Osteocyte (in vitro differentiated cells): ENCODE data around the gene CAMK1G. TPM values are rescaled to one million over a fixed set of nuclear protein-coding genes. Genes with fewer than 3 reads are reported as not detected.

Experiments
- DNase-seq: peaks from one replicate; pipeline ENCODE4 v3.0.0; 2021; ENCODE audit warnings: mixed read lengths; ENCODE audit not compliant: unreplicated experiment; ENCODE audit errors: extremely low spot score
- H3K27ac Mint-ChIP-seq: one replicate; pipeline ENCODE4 v1.8.0; 2021; ENCODE audit warnings: mild to moderate bottlenecking, mixed read lengths; ENCODE audit not compliant: unreplicated experiment
- H3K27me3 Mint-ChIP-seq: one replicate; pipeline ENCODE4 v1.8.0; 2021; ENCODE audit warnings: mixed read lengths; ENCODE audit not compliant: unreplicated experiment
- H3K36me3 Mint-ChIP-seq: one replicate; pipeline ENCODE4 v1.8.0; 2021; ENCODE audit warnings: mixed read lengths; ENCODE audit not compliant: unreplicated experiment
- H3K4me1 Mint-ChIP-seq: one replicate; pipeline ENCODE4 v1.8.0; 2021; ENCODE audit warnings: mixed read lengths; ENCODE audit not compliant: unreplicated experiment
- H3K4me3 Mint-ChIP-seq: one replicate; pipeline ENCODE4 v1.8.0; 2021; ENCODE audit warnings: mild to moderate bottlenecking, moderate library complexity, mixed read lengths; ENCODE audit not compliant: unreplicated experiment
- H3K9me3 Mint-ChIP-seq: one replicate; pipeline ENCODE4 v1.8.0; 2021; ENCODE audit warnings: mixed read lengths; ENCODE audit not compliant: unreplicated experiment
- CTCF ChIP-seq: fragments of 200-600 bp; sonication (generic); IDR thresholded peaks from 2 replicates; pipeline ENCODE4 v1.5.0; 2021; ENCODE audit warnings: antibody characterized with exemption, mild to moderate bottlenecking, moderate library complexity
- total RNA-seq: library from RNA; stranded (reverse); gene quantifications from 2 replicates; pipeline ENCODE4 v1.2.1, GENCODE V29; 2021

CAMK1G gene
- total RNA-seq, 1 donor from 2014 or later: not detected

- DNase-seq: peak; percentile 89
- TF ChIP-seq CTCF: peak; percentile 93
- Mint-ChIP-seq H3K4me1 (peaks cover 2% of the 10 kb centered on the region), H3K36me3 (no peaks in the 10 kb centered on the region), H3K27ac (no peak overlapping the region), H3K9me3 (no peaks in the 10 kb centered on the region), H3K4me3 (no peak overlapping the region), H3K27me3 (peaks cover 37% of the 10 kb centered on the region)
These were observed 6.9 kb upstream of the CAMK1G start for GRCh38 chr1:209576392-209577197.

GRCh38 chr1:209577346-209577745 is 6.2 kb upstream of the CAMK1G start:
- Mint-ChIP-seq H3K27ac (no peak overlapping the region), H3K4me1 (peaks cover 2% of the 10 kb centered on the region), H3K36me3 (no peaks in the 10 kb centered on the region), H3K9me3 (no peaks in the 10 kb centered on the region), H3K27me3 (peaks cover 33% of the 10 kb centered on the region), H3K4me3 (no peak overlapping the region)
- DNase-seq: no peak
- TF ChIP-seq CTCF: no peak

GRCh38 chr1:209580577-209580976 is 2.9 kb upstream of the CAMK1G start:
- Mint-ChIP-seq H3K27ac (no peak overlapping the region), H3K9me3 (no peaks in the 10 kb centered on the region), H3K36me3 (no peaks in the 10 kb centered on the region), H3K27me3 (peaks cover 13% of the 10 kb centered on the region), H3K4me3 (no peak overlapping the region), H3K4me1 (peaks cover 2% of the 10 kb centered on the region)
- no peak for TF ChIP-seq CTCF
- DNase-seq: no peak

GRCh38 chr1:209584231-209584672 is 738 bp downstream of the CAMK1G start:
- no peak for DNase-seq
- TF ChIP-seq CTCF: no peak
- Mint-ChIP-seq H3K4me1 (no peaks in the 10 kb centered on the region), H3K4me3 (no peak overlapping the region), H3K36me3 (no peaks in the 10 kb centered on the region), H3K27me3 (peaks cover 11% of the 10 kb centered on the region), H3K27ac (no peak overlapping the region), H3K9me3 (no peaks in the 10 kb centered on the region)

GRCh38 chr1:209585197-209585596 is 1.7 kb downstream of the CAMK1G start:
- no peak for TF ChIP-seq CTCF
- no peaks in the 10 kb centered on the region for H3K9me3 Mint-ChIP-seq
- H3K27ac Mint-ChIP-seq: no peak overlapping the region
- H3K4me1 Mint-ChIP-seq: no peaks in the 10 kb centered on the region
- no peak for DNase-seq
- H3K36me3 Mint-ChIP-seq: no peaks in the 10 kb centered on the region
- peaks cover 11% of the 10 kb centered on the region for H3K27me3 Mint-ChIP-seq
- H3K4me3 Mint-ChIP-seq: no peak overlapping the region
